Measurements from ENCODE around the gene RFC3. TPM values are rescaled to one million over a fixed set of nuclear protein-coding genes. Genes with fewer than 3 reads are reported as not detected.

Gene RFC3
- total RNA-seq, 1 experiment from 2014 or later, result 64.4 TPM

DNA sequence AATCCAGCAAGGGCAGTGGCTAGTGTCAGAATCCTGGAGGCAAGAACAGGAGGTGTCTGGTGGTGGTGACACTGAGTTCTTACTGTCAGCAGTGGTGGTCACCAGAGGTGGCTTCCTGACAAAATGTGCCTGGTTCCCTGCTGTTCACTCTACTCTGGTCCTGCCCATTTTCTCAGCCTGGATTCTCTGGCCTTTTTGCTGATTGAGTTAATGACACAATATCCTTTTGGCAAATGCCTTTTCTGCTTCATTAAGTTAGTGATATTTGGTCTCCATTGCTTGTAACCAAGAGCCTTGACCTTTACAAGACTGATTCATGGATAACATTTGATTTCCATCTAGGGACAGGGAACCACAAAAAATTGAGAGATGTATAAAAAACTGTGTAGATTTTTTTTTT lies 51.1 kb downstream of the RFC3 start:
- POLR2A ChIA-PET (ENCODE audit: low non-redundant PET), result no interaction called here

DNA sequence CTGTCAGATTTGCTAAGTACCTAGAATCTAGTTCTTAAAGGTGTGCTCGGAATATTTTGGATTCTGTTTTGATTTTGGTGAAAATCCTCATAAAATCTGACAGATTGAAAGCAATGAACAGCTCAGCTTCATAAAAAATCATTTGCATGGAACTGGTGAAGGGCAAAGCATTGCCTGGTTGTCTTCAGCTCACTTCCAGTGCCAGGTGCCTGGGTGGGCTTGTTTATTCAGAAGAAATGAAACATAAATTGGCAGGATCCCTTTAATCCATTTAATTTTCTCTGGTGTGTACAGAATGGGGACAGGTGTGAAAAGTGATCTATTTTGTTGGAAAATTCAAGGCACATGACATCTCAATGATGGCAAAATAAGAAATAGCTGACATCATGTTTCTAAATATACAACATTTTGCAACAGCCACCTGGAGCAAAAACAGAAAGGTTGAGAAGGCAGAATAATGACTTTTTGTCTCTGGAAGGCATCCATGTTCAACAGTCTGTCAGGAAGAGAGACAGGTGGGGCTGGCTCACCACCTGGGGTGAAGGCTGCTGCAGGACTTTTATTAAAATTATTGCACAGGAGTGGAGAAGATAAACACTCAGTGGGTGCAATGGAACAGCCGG lies 52.2 kb downstream of the RFC3 start:
- no peaks in the 10 kb centered on the region for H3K36me3 ChIP-seq (ENCODE audit: insufficient read depth, low read length, poor library complexity, severe bottlenecking)
- no peak for TF ChIP-seq EZH2 (IDR thresholded peaks at IDR 0.05; ENCODE audit: borderline replicate concordance, low read depth, low read length, poor library complexity, severe bottlenecking)
- TF ChIP-seq, protein P1, sequence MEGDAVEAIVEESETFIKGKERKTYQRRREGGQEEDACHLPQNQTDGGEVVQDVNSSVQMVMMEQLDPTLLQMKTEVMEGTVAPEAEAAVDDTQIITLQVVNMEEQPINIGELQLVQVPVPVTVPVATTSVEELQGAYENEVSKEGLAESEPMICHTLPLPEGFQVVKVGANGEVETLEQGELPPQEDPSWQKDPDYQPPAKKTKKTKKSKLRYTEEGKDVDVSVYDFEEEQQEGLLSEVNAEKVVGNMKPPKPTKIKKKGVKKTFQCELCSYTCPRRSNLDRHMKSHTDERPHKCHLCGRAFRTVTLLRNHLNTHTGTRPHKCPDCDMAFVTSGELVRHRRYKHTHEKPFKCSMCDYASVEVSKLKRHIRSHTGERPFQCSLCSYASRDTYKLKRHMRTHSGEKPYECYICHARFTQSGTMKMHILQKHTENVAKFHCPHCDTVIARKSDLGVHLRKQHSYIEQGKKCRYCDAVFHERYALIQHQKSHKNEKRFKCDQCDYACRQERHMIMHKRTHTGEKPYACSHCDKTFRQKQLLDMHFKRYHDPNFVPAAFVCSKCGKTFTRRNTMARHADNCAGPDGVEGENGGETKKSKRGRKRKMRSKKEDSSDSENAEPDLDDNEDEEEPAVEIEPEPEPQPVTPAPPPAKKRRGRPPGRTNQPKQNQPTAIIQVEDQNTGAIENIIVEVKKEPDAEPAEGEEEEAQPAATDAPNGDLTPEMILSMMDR (conservative IDR thresholded peaks at IDR 0.05; ENCODE audit: low read depth, low read length), result no peak
- H3K27me3 ChIP-seq (replicated peaks; ENCODE audit: insufficient read depth, low read depth, low read length, poor library complexity), result no peaks in the 10 kb centered on the region
- no peak overlapping the region for H3K4me3 ChIP-seq (ENCODE audit: low read depth, low read length, poor library complexity, severe bottlenecking)
- ChIA-PET POLR2A (ENCODE audit: low non-redundant PET) (no interaction called here), CTCF (no interaction called here)
- no peaks in the 10 kb centered on the region for H3K4me1 ChIP-seq (ENCODE audit: insufficient read depth, low read length, poor library complexity, severe bottlenecking)
- no peak for DNase-seq (ENCODE audit: low spot score)
- intact Hi-C loops (cut with micrococcal nuclease; ENCODE audit: unreplicated experiment), result no loop called here
- no peak overlapping the region for H3K27ac ChIP-seq (ENCODE audit: low read depth, low read length, poor library complexity, severe bottlenecking)
- H3K9me3 ChIP-seq (ENCODE audit: low read depth, low read length, poor library complexity, severe bottlenecking), result no peaks in the 10 kb centered on the region
- BruUV-seq (replicated peaks), result no TSS peak

More for the DNA sequence above, 51.1 kb downstream of the RFC3 start:
- intact Hi-C loops (cut with micrococcal nuclease; ENCODE audit: unreplicated experiment), result no loop called here
- BruUV-seq (replicated peaks), result no TSS peak
- Histone ChIP-seq H3K4me3 (ENCODE audit: low read depth, low read length, poor library complexity, severe bottlenecking) (no peak overlapping the region), H3K4me1 (ENCODE audit: insufficient read depth, low read length, poor library complexity, severe bottlenecking) (no peaks in the 10 kb centered on the region), H3K36me3 (ENCODE audit: insufficient read depth, low read length, poor library complexity, severe bottlenecking) (no peaks in the 10 kb centered on the region), H3K27ac (ENCODE audit: low read depth, low read length, poor library complexity, severe bottlenecking) (no peak overlapping the region), H3K9me3 (ENCODE audit: low read depth, low read length, poor library complexity, severe bottlenecking) (no peaks in the 10 kb centered on the region), H3K27me3 (replicated peaks; ENCODE audit: insufficient read depth, low read depth, low read length, poor library complexity) (no peaks in the 10 kb centered on the region)
- no peak for DNase-seq (ENCODE audit: low spot score)
- TF ChIP-seq, protein P1 (conservative IDR thresholded peaks at IDR 0.05; ENCODE audit: low read depth, low read length), result no peak
- TF ChIP-seq EZH2 (IDR thresholded peaks at IDR 0.05; ENCODE audit: borderline replicate concordance, low read depth, low read length, poor library complexity, severe bottlenecking), result no peak
- CTCF ChIA-PET, result no interaction called here

DNA sequence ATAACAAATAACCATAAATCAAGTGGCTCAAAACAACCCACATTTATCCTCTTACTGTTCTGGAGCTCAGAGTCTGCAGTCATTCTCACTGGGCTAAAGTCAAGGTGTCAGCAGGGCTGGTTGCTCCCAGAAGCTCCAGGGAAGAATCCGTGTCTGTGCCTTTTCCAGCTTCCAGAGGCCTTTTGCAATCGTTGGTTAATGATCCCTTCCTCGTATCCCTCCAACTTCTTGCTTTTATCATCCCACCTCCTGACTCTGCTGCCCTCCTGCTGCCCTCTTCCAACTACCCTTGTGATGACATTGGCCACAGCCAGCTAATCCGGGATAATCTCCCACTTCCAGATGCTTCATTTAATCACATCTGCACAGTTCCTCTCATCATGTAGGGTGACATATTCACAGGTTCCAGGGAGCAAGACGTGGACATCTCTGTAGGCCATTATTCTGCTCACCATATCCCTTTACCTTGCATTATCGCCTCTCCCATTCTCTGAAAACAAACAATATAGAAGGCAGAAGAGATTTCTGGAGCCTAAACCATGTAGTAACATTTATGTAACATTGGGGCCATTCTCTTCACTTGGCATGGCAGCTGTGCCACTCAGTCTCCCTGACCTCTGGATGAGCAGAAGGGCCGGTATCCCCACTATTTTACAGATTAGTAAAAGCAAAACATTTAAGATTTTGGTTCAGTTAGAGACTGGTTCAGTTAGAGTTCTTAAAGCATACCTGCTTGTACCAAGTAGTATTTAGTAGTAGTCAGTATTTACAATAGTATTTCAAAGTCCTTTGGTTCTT lies 53.5 kb downstream of the RFC3 start:
- H3K4me1 ChIP-seq (ENCODE audit: insufficient read depth, low read length, poor library complexity, severe bottlenecking), result no peaks in the 10 kb centered on the region
- H3K27ac ChIP-seq (ENCODE audit: low read depth, low read length, poor library complexity, severe bottlenecking), result no peak overlapping the region
- no peaks in the 10 kb centered on the region for H3K36me3 ChIP-seq (ENCODE audit: insufficient read depth, low read length, poor library complexity, severe bottlenecking)
- BruUV-seq (replicated peaks), result no TSS peak
- no peaks in the 10 kb centered on the region for H3K27me3 ChIP-seq (replicated peaks; ENCODE audit: insufficient read depth, low read depth, low read length, poor library complexity)
- no peaks in the 10 kb centered on the region for H3K9me3 ChIP-seq (ENCODE audit: low read depth, low read length, poor library complexity, severe bottlenecking)
- TF ChIP-seq, protein P1 (conservative IDR thresholded peaks at IDR 0.05; ENCODE audit: low read depth, low read length), result no peak
- no peak for TF ChIP-seq EZH2 (IDR thresholded peaks at IDR 0.05; ENCODE audit: borderline replicate concordance, low read depth, low read length, poor library complexity, severe bottlenecking)
- ChIA-PET POLR2A (ENCODE audit: low non-redundant PET) (no interaction called here), CTCF (interaction anchor here (0.5 kb wide), 1 partner anchor 731 kb away, joined by 8 read pairs; no protein-coding TSS in a partner anchor)
- DNase-seq (ENCODE audit: low spot score), result no peak
- intact Hi-C loops (cut with micrococcal nuclease; ENCODE audit: unreplicated experiment), result no loop called here
- no peak overlapping the region for H3K4me3 ChIP-seq (ENCODE audit: low read depth, low read length, poor library complexity, severe bottlenecking)

Measured in A673 (cell line).